Measurements from ENCODE around the gene USP27X.

USP27X gene

DNA sequence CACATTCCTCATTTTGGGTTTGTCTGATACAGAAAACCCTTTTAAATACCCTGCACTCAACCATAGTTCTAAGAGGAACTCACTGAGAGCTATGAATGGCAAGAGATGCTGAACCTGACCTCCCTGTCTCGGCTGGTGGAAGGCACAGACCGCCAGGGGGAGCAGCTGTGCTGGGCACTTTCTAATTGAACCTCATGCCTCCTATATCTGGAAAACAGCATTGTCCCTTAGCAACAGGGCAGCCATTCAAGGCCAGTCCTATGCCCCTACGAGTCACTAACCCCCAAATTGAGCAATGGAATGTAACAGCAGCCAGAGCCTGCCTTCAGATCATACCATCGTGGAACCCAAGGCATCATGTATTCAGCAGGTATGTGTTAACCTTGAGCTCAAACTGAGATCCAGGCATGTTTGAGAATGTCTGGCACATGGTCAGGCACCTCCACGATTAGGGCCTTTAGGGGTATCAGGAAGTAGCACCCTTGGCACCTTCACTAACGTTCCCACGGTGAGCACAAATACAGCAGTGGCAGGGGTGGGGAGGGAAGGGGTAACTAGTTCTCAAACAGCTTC is 5.1 kb downstream of the USP27X start:
- DNase-seq (ENCODE audit: low spot score): peak; percentile 58

DNA sequence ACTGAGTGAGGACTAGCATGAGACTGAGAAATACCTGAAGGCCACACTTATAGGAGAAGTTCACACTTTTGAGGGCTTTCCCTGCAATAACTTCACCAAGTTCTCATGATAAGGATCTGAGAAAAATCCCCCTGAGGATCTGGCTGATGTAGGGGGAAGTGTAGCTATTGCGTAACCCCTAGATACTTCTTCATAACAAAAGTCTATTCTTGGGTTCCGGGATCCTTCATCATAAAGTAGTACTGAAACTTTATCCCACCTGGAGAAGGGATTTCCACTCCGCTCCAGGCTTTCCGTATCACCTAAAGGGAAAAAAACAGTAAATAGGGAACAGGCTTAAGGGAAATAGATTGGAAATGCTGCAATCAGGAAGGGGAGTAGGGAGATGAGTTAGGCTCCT is 13.3 kb downstream of the USP27X start:
- no peak for DNase-seq (ENCODE audit: low spot score)

DNA sequence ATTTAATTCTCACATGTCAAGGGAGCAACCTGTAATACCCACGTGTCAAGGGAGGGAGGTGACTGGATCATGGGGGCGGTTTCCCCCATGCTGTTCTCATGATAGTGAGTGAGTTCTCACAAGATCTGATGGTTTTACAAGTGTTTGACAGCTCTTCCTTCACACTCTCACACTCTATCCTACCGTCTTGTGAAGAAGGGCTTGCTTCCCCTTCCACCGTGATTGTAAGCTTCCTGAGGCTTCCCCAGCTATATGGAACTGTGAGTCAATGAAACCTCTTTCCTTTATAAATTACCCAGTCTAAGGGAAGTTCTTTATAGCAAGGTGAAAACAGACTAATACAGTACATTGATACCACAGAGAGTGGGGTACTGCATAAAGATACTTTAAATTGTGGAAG is 17.7 kb downstream of the USP27X start:
- DNase-seq (ENCODE audit: low spot score): no peak

DNA sequence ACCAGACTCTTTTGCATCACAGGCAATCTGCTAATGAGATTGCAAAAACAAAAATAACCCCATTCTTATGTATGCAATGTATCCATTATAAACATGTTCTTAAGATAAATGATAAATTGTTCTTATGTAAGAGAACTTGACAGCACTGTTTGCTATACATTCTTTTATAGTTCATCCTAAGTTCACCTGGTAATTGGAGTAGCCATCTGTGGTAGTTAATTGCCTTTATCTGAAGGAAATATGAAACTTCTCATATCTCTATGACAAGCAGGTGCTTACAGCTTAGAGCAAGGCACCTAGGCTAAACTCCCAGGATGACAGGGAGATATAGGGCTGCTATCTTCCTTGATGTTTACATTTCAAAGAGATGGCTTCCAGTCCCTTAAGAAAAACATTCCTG is 21.8 kb downstream of the USP27X start:
- no peak for DNase-seq (ENCODE audit: low spot score)

DNA sequence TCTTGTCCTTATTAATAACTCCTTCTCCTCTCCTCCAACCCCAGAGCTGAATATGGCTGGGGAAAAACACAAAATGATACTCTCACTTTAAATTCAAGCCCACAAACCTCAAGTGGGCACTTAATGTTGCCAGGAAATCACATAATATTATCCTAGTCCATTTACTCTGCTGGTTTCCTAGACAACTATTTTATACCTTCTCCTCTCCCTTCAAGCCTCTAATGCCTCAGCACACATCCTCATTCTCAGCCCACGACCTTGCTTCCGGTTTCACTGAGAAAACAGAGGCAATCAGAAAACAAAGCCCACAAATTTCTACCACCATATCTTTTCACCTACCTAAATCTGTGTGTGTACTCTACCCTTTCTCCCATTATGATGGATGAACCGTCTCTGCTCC is 31.1 kb downstream of the USP27X start:
- DNase-seq (ENCODE audit: low spot score): no peak

DNA sequence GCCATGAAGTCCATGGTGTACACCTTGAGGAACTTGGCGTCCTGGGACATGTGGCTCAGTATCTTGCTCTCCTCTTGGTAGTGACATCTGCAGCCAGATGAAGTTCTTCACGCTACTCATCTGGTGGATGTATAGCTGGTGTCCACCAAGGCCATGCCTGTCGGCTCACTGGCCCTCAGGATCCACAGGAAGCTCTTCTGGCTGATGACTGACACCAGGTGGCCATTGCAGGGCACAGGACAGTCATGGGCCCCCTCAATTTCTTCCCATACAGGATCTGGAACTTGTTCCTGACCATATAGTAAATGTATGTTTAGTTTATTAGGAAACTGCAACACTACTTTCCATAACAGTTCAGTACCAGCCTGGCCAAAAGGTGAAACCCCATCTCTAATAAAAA is 32.8 kb downstream of the USP27X start:
- no peak for DNase-seq (ENCODE audit: low spot score)

DNA sequence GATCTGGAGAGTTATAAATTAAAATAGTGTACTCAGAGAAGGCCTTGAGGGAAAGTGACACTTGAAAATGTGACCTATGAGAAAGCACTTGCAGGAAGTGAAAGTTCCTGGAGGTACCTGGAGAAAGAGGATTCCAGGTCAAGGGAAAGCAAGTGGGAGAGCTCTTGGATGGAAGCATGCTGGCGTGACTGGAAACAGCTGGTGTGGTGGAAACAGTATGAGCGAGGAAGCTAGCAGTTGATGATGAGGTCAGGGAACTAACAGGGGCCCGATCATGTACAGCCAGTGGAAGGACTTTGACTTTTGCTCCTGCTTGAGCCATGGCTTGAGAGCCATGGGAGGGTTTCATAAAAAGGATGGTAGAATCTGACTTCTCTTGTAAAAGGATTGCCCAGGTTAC is 33.6 kb downstream of the USP27X start:
- no peak for DNase-seq (ENCODE audit: low spot score)

DNA sequence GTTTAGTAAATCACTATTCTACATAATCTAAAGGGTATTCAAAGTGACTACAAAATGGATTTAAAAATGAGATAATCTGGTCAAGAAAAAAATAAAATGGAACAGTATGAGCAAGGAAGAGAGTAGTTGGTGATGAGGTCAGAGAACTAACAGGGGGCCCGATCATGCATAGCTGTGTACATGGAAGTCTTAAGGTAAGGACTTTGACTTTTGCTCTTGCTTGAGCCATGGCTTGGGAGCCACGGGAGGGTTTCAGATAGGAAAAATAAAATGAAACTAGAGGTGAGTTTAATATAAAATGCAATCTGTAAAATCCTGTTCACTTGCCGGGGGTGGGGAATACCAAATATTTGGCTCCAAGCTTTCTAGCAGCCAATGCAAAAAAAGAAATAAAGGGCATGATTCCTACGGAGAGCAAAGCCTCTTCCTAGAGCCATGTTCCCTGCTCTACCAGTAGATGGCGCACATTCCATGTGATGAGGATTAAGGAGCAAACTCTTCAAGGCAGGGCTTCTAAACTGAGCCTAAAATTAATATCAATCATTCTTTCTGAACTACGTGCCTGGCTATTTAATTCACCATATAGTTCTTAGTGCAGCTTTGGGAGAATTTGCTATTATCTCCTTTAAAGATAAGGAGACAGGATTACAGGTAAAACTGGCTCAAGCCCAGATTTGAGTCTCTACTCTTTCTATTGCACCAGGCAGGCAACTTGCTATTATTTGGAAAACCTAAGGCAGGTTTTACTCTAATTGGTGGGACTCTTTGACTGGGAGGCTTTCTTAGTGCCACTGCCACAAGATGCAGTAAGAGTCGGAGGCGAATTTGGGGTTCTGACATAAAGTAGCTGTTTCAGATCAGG is 36.3 kb downstream of the USP27X start:
- peak; percentile 64 for DNase-seq (ENCODE audit: low spot score)

DNA sequence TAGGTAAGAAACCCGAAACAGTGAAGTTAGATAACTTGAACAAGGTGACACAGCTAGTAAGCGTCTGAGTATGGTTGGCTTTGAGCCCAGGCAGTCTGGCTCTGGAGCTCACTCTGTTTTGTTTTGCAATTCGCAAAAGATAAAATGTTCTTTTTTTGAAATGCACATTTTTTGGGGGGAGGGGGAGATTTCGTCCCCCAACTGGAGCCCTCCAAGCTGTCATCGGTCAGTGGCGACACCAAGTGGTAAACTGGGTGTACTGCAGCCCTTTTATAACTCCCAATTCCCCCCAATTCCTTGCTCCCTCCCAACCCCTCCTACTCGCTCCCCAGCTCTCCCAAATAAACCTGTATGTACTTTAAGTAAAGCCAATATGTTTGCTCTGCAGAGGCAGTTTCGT is 40.3 kb downstream of the USP27X start:
- DNase-seq (ENCODE audit: low spot score): peak; percentile 14

DNA sequence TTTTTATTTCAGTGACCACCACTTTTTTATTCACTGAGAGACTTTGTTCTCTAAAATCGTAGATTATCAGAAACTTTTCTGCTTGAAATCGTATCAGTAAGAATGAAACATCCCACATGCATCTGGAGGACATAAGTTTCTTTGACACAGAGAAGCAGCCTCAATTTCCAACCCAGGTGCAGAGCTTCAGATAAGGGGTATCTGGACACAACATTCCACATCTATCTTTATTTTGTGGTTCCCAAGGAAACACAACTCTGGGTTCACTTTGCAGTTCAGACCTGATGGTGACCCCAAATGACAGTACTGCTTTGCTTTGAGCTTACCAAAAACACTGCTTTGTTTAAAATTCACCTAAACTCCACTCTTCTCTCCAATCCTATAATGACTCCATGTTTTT is 41.8 kb downstream of the USP27X start:
- no peak for DNase-seq (ENCODE audit: low spot score)

DNA sequence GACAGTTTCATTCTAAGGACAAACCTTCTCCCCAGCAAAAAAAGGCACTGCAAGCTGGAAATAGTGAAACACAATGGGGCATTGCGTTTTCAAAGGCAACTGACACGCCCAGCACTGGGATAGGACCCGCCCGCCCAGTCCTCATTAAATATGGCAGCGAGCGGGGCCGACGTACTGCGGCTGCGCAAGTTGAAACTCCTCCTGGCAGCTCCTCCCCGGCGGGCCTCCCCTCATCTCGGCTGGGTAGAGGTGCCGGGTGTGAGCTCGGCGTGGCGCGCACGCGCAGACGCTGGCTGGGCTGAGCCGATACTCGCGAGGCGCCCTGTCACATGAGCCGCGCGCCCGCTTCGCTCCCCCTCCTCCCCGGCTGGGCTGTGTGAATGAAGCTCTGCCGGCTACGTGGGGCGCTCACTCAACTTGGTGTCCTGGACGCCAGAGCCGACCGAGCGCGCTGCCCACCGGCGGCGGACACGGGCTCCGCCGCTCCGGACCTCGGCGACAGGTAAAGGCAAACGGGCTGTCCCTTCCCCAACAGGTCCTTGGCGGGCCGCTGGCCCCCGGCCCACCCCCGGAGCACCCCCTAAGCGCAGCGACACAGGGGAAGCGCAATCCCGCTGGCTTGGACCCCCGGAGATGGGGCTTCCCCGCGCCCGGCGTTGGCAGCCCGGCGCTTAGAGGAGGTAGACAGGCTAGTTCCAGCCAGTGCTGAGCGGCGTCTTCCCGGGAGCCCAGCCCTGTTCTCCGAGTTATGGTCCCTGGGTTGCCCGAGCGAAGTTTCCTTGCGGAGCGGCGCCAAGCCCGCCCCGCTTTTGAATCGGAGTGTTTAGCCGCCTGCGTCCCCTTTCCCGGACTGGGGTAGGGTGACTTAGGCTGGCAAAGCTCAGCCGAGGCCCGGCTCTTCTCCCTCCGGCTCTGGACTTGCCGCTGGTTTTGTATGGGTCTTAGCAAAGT is 43.3 kb downstream of the USP27X start, which contains the start of gene CLCN5:
Gene CLCN5, plus strand, starts transcription at position 306 of the 951 bp plus-strand sequence. CDS start 2,703 bp downstream, outside the sequence.
- peak; percentile 91 for DNase-seq (ENCODE audit: low spot score)

DNA sequence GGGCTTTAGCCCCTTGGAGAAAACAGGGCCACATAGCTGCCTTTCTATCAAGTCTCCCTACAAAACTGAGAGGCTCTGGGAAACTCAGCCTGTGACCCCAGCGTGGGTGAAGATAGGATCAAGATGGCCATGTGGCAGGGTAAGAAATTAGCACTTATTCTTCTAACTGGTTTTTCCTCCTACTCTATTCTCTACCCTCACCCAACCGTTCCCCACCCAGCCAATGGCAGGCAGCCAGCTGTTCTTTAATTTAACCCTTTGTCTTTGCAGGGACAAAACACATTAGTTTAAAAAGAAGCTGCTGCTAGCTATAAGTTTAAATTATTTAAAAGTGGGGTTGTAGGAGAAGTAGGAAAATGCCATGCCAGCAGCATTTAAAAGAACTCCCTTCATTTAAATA is 45.9 kb downstream of the USP27X start:
- DNase-seq (ENCODE audit: low spot score): no peak

DNA sequence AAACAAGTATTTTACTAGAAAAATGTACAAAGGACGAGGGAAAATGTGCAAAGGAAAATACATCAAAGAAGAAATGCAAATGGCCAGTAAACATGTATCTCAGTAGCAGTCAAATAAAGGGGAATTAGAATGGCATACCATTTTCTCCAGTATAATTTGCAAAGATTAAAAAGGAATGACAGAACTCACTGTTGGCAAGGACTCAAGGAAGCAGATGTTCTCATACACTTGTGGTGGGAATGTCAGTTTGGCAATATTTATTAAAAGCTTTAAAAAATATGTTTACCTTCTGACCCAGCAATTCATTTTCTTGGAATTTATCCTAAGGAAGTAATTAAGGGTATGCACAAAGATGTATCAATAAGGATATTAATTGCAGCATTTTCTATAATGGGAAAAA is 50.8 kb downstream of the USP27X start:
- DNase-seq (ENCODE audit: low spot score): no peak
